GM18868 (cell line): Measurements from ENCODE around the gene UBE2I.

Source experiments
- ATAC-seq: cut with Tn5 transposase; IDR thresholded peaks from one replicate; pipeline ENCODE4 v1.9.1; 2021; ENCODE audit warnings: mild to moderate bottlenecking, moderate library complexity; ENCODE audit not compliant: unreplicated experiment

UBE2I gene

DNA sequence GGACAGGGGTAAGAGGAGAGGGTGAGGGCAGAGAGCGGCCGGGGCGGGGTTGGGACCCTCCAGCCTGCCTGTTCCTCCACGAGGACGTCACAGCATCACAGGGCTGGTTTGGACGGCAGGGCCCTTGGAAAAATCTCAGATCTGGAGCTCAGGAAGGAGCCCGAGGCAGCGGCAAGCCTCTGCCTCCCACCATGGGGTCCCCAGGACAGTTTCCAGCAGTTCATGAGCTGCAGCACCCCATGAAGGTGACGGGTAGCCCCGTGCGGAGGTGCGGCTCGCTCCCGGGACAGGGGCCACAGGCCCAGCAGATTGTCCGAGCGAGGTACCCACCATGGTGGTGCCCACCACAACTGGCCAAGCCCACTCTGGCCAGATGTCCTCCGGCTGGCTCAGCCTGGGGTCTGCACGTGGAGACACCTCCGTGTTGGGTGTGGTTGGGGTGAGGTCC lies 32.3 kb upstream of the UBE2I start:
- ATAC-seq: no peak

DNA sequence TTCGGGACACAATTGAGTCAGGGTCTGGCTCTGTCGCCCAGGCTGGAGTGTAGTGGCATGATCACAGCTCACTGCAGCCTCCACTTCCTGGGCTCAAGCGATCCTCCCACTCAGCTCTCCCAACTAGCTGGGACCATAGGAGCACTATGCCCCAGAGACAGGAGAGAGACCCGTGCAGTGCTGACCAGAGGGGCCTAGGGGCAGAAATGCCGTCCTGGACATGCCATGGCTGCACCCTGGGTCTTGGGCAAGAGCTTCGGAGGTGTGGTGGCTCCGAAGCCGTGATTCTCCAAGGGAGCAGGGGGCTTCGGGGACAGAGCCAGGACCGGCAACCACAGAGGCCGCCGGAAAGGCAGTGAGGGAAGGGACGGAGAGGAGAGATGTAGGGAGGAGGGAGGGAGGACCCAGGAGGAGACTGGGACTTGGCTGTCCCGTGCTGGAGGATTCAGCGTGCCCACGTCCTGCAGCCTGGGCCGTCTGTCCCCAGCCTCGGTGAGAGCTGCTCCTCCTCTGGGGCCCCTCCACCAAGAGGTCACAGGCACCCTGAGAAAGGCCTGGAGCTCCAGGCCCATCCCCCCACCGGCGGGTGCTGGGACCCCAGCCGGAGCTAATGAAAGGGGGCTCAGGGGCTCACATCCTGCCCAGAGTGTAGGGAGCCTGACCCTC lies 31.7 kb upstream of the UBE2I start:
- no peak for ATAC-seq

DNA sequence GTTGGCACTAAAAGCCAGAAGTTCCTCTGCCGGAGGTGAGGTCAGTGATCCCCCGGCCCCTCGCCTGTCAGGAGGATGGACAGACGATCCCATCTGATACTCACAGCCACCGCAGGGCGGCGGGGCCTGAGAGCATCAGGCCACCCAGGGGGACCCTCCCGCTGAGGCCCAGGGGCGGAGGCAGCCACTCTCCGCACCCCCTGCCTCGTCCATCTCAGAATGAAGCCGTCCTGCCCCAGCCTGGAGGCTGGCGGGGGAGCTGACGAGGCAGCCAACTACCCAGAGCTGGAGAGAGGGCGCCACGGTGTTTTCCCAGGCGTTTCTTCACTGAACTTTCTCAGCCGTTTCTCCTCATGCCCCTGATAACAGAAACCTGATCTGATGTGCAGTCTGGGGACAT lies 31.0 kb upstream of the UBE2I start:
- ATAC-seq: no peak

DNA sequence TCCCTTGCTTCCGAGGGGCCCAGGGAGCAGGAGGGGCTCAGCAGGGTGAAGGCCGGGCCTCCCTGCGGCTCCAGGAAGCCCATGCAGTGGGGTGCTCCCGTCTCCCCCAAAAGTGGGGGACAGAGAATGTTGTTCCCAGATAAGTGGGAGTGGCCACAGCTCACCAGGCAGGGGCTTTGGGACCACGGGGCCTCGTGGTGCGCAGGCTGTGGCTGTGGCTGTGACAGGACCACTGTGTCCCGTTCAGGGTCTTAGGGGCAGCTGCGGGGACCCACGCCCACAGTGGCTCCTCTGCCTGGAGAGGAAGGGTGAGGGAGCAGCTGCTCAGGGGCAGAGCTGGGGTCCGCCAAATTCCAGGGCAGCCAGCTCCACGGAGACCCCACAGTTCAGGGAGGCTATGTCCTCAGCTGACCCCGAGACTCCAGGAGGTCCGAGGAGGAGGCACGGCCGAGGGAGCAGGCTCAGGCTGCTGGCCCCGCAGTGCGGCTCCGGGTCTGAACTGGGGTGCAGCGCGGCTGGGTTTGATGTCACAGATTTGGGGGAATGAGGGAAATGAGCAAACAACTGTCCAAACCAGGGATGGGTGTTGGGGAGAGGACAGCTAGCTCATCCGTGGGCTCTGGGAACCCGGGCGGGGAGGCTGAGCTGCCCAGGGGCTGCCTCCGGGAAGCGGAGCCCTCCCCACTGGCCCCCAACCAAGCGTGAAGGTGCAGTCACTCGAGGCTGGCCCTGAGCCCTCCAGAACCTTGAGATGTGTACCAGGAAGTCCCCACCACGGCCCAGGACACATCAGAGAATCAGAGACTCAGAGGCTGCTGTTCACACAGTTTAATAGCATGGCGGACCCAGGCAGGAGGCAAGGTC lies 30.1 kb upstream of the UBE2I start:
- no peak for ATAC-seq

DNA sequence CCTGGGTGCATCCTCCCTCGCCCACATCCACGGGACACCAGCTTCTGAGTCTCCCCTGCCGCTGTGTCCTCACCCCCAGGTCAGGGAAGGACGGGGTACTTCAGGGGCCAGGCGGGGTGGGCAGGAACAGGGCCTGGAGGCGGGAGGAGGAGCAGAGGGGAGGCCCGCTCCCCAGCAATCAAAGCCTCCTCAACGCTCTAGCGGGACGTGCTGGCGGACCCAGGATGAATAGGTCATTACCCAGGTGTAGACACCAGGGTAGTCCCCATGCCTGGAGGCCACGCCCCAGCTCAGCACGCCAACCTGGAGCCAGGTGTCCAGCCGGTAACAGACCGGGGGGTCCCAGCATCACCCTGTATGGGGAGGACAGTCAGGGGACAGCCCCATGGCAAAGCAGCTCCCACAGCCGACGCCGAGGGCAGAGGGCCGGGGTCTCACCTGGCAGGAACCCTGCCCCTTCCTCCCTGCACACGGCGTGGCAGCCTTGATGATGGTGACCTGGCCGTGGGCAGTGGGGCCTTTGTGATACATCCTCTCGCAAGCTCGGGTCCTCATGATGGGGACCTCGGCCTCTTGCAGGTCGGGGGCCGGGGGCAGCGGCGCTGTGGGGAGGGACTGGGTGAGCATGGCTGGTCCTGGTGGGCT lies 29.4 kb upstream of the UBE2I start:
- ATAC-seq: no peak

DNA sequence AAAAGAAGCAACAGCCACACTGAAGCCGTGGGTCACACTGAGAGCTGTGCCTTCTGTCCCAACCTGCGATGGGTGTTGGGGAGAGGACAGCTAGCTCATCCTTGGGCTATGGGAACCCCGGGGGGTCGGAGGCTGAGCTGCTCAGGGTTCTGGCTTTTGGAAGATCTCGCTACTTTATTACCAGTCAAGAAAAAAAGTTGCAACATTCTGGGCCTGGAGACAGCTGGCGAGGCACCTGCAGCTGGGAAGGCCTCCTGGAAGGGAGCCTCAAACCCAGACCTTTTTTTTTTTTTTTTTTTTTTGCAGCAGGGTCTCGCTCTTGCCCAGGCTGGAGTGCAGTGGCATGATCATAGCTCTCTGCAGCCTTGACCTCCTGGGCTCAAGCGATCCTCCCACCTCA lies 28.7 kb upstream of the UBE2I start:
- no peak for ATAC-seq

DNA sequence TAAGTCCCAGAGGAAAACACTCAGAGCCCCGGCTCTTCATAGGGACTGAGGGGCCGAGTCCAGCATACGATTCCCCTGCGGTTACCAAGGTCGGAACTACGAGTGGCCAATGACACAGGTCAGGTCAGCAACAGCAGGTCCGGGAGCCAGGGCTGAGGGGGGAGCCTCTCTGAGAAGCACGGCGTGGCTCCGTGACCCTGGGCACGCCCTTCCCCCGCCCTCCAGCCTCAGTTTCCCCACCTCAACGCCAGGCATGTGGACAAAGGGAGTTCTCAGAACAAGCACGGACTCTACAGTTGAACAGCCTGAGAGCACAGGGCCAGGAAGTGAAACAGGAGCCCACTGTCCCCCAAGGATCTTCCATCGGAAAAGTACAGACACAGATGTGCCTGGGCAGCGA lies 27.9 kb upstream of the UBE2I start:
- ATAC-seq: no peak

DNA sequence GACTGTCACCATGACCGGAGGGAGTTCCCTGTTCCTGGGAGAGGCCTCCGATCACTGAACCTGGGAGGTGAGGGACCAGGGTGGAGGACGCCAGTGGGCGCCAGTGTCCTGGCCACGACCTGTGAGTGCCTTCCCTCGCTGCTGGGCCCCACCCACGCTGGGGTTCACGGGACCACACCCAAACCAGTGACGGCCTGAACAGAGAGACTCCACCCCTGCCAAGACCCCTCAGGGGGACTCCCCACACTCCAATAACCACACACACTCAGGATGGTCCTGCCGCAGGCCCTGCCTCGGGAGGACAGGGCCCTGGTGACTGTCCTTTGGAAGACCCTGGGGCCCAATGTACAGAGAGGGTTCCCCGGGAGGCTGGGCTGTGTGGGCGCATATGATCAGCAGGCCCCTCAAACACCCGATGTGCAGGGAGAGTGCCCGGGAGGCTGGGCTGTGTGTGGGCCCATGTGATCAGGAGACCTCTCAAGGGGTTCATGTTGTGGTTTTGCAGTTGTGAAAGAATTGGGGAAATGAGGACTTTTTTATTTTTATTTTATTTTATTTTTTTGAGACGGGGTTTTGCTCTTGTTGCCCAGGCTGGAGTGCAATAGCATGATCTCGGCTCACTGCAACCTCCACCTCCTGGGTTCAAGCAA lies 27.0 kb upstream of the UBE2I start:
- no peak for ATAC-seq

DNA sequence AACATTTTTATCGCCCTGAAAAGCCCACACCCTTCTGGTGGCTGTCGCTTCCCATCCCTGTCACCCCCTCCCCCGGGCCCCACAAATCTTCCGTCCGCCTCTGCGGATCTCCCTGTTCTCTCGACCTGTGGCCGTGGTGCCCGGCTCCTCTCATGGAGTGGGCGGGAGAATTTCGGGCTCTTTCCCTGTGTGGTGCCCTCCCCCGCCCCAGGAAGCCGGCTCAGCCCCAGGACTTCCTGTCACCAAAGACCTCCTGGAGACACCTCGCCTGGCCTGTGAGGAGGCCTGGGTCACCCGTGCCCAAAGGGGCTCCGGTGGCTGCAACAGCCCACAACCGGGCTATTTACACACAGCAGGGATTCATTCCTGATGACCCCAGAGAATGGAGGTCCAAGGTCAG lies 26.1 kb upstream of the UBE2I start:
- no peak for ATAC-seq

DNA sequence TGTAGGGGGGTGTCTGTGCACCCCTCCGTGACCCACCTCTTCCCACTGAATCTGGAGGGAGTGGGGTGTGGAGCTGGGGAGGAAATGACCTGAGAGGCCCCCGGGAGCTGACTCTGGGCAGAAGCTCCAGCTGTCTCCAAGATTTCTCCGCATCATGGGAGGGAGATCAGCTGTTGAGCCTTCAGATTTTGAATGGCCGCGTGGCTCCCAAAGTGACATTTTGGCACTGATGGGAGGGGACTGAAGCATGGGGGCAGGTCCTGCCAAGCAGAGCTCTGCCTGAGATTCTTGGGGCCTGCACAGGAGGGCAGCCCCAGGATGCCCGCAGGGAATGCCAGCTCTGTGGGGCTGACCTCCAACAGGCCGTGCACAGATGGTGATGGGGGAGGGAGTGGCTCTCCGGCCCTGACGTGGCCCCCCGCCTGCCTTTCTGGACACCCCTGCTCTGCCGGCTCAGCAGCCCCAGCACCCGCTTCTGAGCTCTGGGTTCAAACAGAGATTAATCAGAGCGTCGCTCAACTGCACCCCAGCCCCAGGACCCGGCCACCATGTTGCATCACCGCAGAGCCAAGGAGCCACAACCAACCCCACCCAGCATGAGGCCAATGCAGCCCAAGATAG lies 25.3 kb upstream of the UBE2I start:
- no peak for ATAC-seq

DNA sequence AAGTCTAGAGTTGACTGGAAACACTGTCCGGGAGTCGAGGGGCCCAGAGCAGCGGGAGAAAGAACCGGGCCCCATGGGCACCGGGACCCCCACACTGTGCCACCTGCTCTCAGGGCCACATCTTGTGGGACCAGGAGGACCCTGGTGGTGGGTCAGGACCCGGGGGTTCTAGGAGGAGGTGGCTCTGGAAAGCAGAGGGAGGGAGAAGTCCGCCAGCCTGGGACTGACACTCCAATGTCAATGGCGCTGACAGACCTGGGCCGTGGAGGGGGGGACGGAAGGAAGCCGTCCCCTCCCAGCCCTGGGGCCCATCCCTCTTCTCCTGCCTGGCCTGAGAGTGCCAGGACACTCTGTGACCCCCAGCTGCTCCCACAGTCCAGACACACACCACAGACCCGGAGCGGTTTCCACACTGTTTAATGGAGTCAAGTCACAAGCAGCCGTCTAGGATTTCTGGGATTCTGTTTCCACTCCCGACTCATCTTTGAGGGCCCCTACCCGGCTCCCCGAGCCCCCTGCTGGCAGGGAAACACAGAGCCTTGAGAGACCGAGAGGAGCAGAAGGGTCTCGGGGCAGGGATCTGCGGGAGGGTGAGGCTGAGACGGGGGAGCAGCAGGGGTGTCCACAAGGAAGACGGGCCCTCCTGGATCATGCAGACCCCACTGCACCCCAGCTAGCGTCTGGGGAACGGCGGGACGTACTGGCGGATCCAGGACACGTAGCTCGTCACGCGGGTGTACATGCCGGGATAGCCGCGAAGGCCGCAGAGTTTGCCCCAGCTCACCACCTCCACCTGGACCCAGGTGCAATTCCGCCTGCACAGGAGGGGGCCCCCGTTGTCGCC lies 23.5 kb upstream of the UBE2I start:
- no peak for ATAC-seq

DNA sequence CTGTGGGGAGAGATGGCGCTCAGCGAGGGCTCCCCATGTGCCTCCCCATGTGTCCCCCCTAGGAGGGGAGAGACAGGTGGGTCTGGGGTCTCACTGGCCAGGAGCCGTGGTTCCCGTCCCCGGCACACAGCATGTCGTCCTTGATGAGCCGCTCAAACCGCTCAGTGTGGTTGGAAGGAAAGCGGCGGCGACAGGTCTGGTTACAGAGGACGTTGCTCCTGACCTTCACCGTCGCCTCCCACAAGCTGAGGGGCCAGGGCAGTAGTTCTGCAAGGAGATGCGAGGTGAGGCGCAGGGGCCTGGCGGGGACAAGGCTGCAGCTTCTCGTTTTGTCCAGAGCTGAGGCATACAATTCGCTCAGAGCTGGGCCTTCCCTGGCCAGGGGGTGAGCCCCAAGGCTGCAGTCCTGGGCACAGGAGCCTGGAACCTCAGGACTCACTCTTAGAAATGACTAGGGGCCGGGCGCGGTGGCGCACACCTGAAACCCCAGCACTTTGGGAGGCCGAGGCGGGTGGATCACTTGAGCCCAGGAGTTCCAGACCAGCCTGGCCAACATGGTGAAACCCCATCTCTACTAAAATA lies 22.8 kb upstream of the UBE2I start:
- ATAC-seq: no peak

DNA sequence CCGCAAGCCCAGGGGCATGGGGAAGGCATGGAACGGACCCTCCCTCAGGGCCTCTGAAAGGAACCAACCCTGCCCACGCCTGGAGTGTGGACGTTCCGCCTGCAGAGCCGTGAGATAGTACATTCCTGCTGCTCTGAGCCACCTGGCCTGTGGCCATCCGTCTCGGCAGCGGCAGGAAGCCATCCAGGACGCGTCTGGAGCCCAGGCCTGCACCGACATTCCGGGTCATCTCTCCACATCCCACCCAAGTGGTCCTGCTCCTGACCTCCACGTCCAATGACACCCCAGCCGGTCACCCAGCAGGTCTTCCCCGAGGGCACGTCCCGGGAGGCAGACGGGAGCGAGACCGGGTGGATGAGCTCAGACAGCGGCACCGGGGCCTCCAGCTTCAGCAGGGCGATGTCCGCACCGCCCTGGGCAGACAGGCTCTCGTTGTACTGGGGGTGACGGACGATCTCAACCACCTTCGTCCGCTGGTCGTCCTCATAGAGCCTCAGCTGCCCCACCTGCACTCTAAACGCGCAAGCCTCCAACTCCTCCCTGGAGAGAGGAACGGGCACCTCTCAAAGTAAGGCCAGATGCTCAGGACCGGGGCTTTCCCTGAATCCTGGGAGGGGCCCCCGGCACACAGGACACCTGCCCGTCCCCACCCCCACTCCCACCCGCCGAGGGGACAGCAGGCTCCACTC lies 21.3 kb upstream of the UBE2I start:
- no peak for ATAC-seq

DNA sequence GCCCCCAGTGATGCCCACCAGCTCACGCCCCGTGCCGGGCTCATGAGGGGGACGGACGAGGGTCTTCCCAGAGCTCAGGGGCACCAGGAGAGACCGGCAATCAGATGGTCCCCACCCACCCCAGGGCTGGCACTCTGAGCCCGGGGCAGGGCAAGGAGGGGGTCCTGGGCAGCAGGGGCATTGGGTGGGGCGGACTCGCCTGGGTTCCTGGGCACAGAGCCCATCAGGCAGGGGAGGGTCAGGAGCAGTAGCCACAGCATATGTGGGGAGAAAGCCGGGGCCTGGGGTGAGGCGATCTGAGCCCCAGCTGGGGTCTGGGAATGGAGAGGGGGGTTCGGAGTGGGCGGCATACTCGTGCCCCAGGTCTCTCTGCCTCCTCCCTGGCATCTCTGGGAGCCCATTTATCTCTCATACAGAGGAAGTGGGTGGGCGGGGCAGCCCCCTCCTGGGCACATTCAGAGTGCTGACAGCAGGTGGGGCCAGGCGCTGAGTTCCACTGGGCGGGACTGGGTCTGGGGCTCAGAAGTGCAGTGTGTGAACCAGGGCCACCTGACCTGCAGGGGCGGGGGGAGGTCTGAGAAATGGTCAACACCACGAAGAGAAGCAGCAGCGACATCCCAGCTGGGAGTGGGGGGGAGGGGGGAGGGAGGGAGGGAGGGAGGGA lies 20.5 kb upstream of the UBE2I start:
- ATAC-seq: no peak

DNA sequence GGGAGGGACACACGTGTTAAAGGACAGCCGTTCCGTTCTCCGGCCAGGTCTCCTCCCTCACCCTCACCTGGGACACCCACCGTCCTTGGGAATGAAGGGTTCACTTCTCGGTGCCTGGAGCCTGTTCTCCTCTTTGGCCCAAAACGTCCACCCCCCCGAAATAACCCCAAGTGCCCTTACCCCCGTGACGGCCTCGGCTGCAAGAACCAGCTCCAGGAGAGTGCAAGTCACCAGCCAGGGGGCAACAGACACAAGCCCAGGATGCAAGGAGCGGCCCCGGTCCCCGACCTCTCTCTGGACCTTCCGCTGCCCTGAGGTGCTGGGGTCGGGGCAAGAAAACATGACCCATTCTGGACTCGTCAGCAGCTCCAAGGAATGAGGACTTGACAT lies 20.0 kb upstream of the UBE2I start:
- ATAC-seq: no peak

DNA sequence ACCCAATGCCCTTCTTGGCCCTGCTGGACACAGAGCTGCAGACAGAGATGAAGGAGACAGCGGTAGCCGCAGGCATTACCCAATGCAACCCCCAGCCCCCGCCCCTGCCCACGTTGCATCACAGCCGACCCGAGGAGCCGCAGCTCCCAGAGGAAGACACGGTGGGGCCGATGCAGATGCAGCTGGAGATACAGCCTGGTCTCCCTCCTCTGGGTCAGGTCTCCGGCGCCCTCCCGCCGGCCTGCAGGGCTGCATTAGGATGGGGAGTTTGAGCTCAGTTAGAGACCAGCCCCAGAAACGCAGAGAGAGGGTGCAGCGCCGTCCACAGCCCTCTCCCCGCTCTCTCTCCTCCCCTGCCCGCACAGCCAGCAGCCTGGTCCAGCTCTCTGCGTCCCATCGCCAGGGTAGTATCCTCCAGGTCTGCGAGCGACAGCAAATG lies 19.4 kb upstream of the UBE2I start:
- ATAC-seq: no peak

DNA sequence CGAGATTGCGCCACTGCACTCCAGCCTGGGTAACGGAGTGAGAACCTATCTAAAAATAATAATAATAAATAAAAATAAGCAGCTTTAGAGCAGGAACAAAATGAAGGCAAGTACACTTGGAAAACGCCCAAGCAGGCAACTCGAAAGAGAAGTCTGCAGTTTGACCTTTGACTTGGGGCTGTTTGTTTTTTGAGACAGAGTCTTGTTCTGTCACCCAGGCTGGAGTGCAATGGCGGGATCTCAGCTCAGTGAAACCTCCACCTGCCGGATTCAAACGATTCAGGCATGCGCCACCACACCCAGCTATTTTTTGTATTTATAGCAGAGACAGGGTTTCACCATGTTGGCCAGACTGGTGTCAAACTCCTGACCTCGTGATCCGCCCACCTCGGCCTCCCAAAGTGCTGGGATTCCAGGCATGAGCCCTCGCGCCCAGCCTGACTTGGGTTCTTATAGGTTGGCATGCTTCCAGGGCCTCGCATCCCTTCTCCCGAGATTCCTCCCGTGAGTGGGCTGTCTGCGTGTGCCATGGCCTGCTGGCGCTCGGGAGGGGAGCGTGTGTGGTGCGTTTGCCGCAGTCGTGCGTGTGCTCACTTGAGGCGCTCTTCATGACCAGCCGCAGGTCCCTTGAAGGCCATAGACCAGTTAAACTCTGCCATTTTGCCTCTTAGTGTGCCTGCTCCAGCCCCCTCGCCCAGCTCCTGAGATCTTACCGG lies 18.4 kb upstream of the UBE2I start:
- no peak for ATAC-seq

DNA sequence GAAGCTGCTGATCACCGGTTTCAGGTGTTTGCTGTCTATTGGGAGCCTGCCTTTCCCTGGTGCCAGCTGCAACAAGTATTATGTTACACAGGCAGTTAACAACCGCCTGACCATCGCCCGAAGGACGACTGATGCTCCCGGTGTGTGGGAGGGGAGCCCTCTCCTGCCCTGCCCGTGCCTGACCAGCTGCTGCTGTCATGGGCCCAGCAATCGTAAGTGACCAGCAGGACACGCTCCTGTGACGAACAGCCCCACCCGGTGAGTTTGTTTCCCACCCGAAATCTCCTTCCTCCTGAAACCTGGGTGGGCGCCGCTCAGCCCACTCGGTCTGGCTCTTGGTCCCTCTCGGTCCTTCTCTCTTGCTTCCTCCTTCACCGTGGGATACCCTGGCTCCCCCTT lies 17.9 kb upstream of the UBE2I start:
- no peak for ATAC-seq
